Esophagus squamous epithelium (tissue), 4 donors: ENCODE data around the gene STK32A.

ENCODE experiments used
- CTCF ChIP-seq, 6 experiments: fragments of 450-650 bp in 4 of 6; fragments of 200-600 bp in 2 of 6; sonication (generic) in 2 of 6; IDR thresholded peaks; one replicate each; pipeline ENCODE4 v1.5.1; 2016 to 2019; ENCODE audit warnings: antibody characterized with exemption in 6 of 6, mild to moderate bottlenecking in 4 of 6, moderate library complexity in 4 of 6
- POLR2A ChIP-seq, 4 donors: fragments of 450-650 bp; IDR thresholded peaks; one replicate each; pipeline ENCODE4 v1.6.1; 2017; ENCODE audit warnings: antibody characterized with exemption in 4 of 4, mild to moderate bottlenecking in 4 of 4, moderate library complexity in 3 of 4

GRCh38 chr5:147407094-147407681 lies 172.4 kb downstream of the STK32A start:
- TF ChIP-seq CTCF (IDR thresholded peaks at IDR 0.05) (no peak), POLR2A (IDR thresholded peaks at IDR 0.05) (no peak)
